ENCODE data around the gene GATA3.

GATA3 gene

DNA sequence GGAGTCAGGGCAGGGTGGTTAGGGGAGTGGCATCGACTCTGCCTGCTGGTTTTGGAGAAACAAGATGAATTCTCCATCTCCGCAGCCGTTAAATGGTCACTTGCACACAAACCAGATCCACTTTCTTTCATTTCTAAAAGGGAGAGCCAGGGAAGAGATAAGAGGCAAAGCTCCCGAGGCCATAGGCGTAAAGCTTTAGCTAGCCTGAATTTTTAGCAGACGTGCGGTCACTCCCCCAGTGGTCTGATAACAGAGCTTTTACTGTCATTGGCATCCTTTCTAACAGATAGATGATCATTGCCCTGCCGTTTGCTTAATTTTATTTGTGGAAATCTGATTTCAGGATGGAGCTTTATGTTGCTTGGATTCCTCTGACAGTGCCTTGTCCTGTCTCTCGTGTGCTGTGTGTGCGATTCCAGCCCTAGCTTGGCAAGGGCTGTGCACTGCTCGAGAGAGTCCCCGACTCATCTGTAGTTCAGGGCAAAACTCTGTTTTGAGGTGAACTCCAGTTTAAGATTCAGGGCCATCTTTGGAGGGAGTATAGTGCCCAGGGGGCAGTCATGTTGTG, 62.5 kb downstream of the GATA3 start (continued):
- TF ChIP-seq, protein P1, sequence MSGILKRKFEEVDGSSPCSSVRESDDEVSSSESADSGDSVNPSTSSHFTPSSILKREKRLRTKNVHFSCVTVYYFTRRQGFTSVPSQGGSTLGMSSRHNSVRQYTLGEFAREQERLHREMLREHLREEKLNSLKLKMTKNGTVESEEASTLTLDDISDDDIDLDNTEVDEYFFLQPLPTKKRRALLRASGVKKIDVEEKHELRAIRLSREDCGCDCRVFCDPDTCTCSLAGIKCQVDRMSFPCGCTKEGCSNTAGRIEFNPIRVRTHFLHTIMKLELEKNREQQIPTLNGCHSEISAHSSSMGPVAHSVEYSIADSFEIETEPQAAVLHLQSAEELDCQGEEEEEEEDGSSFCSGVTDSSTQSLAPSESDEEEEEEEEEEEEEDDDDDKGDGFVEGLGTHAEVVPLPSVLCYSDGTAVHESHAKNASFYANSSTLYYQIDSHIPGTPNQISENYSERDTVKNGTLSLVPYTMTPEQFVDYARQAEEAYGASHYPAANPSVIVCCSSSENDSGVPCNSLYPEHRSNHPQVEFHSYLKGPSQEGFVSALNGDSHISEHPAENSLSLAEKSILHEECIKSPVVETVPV (CRISPR knock-in tag; IDR thresholded peaks at IDR 0.05) = 0 out of 2 replicates have a peak, but pooled peaks have one; percentile 55
- TF ChIP-seq TCF4 (CRISPR knock-in tag; IDR thresholded peaks at IDR 0.05; ENCODE audit: borderline replicate concordance) = peak; percentile 95
- TF ChIP-seq RARB (CRISPR knock-in tag; IDR thresholded peaks at IDR 0.05) = no peak
- TF ChIP-seq CSDC2 (CRISPR knock-in tag; IDR thresholded peaks at IDR 0.05) = no peak
- TF ChIP-seq, protein P2, sequence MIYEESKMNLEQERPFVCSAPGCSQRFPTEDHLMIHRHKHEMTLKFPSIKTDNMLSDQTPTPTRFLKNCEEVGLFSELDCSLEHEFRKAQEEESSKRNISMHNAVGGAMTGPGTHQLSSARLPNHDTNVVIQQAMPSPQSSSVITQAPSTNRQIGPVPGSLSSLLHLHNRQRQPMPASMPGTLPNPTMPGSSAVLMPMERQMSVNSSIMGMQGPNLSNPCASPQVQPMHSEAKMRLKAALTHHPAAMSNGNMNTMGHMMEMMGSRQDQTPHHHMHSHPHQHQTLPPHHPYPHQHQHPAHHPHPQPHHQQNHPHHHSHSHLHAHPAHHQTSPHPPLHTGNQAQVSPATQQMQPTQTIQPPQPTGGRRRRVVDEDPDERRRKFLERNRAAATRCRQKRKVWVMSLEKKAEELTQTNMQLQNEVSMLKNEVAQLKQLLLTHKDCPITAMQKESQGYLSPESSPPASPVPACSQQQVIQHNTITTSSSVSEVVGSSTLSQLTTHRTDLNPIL (CRISPR knock-in tag; IDR thresholded peaks at IDR 0.05; ENCODE audit: low read depth) = 0 out of 2 replicates have a peak, but pooled peaks have one; percentile 62
- TF ChIP-seq PPARA (CRISPR knock-in tag; IDR thresholded peaks at IDR 0.05; ENCODE audit: borderline replicate concordance) = no peak
- TF ChIP-seq BACH2 (CRISPR knock-in tag; IDR thresholded peaks at IDR 0.05; ENCODE audit: borderline replicate concordance) = no peak
- TF ChIP-seq ZC3H10 (CRISPR knock-in tag; IDR thresholded peaks at IDR 0.05) = no peak
- no peak for TF ChIP-seq ZFP30 (CRISPR knock-in tag; IDR thresholded peaks at IDR 0.05)
- no peak for TF ChIP-seq ZNF565 (CRISPR knock-in tag; conservative IDR thresholded peaks at IDR 0.05; ENCODE audit: low read depth)
- TF ChIP-seq, protein P3, sequence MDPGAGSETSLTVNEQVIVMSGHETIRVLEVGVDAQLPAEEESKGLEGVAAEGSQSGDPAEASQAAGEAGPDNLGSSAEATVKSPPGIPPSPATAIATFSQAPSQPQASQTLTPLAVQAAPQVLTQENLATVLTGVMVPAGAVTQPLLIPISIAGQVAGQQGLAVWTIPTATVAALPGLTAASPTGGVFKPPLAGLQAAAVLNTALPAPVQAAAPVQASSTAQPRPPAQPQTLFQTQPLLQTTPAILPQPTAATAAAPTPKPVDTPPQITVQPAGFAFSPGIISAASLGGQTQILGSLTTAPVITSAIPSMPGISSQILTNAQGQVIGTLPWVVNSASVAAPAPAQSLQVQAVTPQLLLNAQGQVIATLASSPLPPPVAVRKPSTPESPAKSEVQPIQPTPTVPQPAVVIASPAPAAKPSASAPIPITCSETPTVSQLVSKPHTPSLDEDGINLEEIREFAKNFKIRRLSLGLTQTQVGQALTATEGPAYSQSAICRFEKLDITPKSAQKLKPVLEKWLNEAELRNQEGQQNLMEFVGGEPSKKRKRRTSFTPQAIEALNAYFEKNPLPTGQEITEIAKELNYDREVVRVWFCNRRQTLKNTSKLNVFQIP (CRISPR knock-in tag; IDR thresholded peaks at IDR 0.05; ENCODE audit: borderline replicate concordance, low read depth) = no peak

DNA sequence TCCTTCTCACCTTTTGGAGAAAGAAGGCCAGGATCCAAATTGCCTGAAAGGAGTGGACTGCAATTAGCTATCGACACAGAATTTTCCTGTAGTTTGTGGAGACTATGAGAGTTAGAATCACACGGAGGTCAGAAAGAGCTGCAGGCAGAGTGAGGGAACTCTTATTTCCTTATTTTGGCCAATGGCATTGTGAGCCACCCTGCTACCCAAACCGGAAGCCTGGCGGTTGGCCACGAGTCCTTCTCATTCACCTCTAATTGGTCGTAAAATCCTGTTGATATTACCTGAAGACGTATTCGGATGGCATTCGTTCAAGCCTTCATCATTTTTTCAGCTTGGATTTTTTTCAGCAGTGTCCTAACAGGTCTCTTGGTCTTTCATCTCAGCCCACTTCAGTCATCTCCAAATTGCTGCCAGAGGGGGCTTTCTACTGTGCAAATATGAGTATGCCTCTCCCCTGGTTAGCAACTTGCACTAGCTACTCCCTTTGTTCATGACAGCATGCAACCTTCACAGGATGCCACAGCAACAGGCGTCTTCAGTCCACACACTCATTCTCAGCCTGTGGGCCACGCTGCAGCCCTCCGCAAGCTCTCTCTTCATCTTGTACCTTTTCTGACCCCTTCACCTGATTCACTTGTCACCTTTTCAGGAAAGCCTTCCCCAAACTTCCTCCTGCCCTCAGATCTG, 66.9 kb downstream of the GATA3 start:
- ATAC-seq = no peak
- TF ChIP-seq, protein P4, sequence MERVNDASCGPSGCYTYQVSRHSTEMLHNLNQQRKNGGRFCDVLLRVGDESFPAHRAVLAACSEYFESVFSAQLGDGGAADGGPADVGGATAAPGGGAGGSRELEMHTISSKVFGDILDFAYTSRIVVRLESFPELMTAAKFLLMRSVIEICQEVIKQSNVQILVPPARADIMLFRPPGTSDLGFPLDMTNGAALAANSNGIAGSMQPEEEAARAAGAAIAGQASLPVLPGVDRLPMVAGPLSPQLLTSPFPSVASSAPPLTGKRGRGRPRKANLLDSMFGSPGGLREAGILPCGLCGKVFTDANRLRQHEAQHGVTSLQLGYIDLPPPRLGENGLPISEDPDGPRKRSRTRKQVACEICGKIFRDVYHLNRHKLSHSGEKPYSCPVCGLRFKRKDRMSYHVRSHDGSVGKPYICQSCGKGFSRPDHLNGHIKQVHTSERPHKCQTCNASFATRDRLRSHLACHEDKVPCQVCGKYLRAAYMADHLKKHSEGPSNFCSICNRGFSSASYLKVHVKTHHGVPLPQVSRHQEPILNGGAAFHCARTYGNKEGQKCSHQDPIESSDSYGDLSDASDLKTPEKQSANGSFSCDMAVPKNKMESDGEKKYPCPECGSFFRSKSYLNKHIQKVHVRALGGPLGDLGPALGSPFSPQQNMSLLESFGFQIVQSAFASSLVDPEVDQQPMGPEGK (CRISPR knock-in tag; IDR thresholded peaks at IDR 0.05; ENCODE audit: borderline replicate concordance) = no peak
- TF ChIP-seq ZNF8 (CRISPR knock-in tag; IDR thresholded peaks at IDR 0.05) (no peak), ZC3H10 (CRISPR knock-in tag; IDR thresholded peaks at IDR 0.05) (no peak), GLIS3 (CRISPR knock-in tag; IDR thresholded peaks at IDR 0.05) (no peak), ZFP30 (CRISPR knock-in tag; IDR thresholded peaks at IDR 0.05) (no peak), ZNF565 (CRISPR knock-in tag; conservative IDR thresholded peaks at IDR 0.05; ENCODE audit: low read depth) (no peak), TOX (CRISPR knock-in tag; IDR thresholded peaks at IDR 0.05; ENCODE audit: borderline replicate concordance) (no peak), ESRRG (CRISPR knock-in tag; IDR thresholded peaks at IDR 0.05) (no peak), CSDC2 (CRISPR knock-in tag; IDR thresholded peaks at IDR 0.05) (no peak), ZNF70 (CRISPR knock-in tag; IDR thresholded peaks at IDR 0.05) (no peak), RARB (CRISPR knock-in tag; IDR thresholded peaks at IDR 0.05) (no peak), OSR1 (CRISPR knock-in tag; IDR thresholded peaks at IDR 0.05) (no peak), TCF4 (CRISPR knock-in tag; IDR thresholded peaks at IDR 0.05; ENCODE audit: borderline replicate concordance) (no peak), PPARA (CRISPR knock-in tag; IDR thresholded peaks at IDR 0.05; ENCODE audit: borderline replicate concordance) (no peak)
- TF ChIP-seq, protein P3 (CRISPR knock-in tag; IDR thresholded peaks at IDR 0.05; ENCODE audit: borderline replicate concordance, low read depth) = no peak

DNA sequence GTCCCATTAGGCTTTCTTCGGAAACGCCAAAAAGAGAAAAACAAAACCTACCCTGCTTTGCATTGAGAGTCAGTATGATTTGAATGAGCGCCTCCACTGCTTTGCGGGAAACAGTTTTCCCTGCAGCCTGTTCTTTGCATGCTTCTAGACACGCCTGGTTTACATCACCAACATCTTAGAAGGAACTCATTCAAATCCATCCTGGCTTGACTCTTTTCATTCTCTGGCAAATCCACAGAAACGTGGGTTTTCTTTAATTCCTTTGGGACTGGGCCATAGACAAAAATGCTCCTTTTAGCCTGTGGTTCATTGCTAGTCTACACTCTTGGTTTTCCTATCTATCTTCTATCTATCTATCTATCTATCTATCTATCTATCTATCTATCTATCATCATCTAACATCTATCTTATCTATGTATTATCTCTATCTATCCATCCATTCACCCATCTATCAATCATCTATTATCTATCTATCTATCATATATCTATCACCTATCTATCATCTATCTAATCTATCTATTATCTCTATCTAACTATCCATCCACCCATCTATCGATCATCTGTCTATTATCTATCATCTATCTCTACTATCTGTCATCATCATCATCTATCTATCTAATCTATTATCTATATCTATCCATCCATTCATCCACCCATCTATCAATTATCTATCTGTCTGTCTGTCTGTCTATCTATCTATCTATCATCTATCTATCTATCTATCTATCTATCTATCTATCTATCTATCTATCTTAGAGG, 68.3 kb downstream of the GATA3 start:
- no peak for ATAC-seq
- TF ChIP-seq BACH2 (CRISPR knock-in tag; IDR thresholded peaks at IDR 0.05; ENCODE audit: borderline replicate concordance) = no peak
- no peak for TF ChIP-seq PPARA (CRISPR knock-in tag; IDR thresholded peaks at IDR 0.05; ENCODE audit: borderline replicate concordance)
- TF ChIP-seq, protein P1 (CRISPR knock-in tag; IDR thresholded peaks at IDR 0.05) = no peak
- no peak for TF ChIP-seq RARB (CRISPR knock-in tag; IDR thresholded peaks at IDR 0.05)
- TF ChIP-seq, protein P5, sequence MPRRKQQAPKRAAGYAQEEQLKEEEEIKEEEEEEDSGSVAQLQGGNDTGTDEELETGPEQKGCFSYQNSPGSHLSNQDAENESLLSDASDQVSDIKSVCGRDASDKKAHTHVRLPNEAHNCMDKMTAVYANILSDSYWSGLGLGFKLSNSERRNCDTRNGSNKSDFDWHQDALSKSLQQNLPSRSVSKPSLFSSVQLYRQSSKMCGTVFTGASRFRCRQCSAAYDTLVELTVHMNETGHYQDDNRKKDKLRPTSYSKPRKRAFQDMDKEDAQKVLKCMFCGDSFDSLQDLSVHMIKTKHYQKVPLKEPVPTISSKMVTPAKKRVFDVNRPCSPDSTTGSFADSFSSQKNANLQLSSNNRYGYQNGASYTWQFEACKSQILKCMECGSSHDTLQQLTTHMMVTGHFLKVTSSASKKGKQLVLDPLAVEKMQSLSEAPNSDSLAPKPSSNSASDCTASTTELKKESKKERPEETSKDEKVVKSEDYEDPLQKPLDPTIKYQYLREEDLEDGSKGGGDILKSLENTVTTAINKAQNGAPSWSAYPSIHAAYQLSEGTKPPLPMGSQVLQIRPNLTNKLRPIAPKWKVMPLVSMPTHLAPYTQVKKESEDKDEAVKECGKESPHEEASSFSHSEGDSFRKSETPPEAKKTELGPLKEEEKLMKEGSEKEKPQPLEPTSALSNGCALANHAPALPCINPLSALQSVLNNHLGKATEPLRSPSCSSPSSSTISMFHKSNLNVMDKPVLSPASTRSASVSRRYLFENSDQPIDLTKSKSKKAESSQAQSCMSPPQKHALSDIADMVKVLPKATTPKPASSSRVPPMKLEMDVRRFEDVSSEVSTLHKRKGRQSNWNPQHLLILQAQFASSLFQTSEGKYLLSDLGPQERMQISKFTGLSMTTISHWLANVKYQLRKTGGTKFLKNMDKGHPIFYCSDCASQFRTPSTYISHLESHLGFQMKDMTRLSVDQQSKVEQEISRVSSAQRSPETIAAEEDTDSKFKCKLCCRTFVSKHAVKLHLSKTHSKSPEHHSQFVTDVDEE (CRISPR knock-in tag; IDR thresholded peaks at IDR 0.05) = no peak
- TF ChIP-seq, protein P3 (CRISPR knock-in tag; IDR thresholded peaks at IDR 0.05; ENCODE audit: borderline replicate concordance, low read depth) = no peak
- no peak for TF ChIP-seq ZC3H10 (CRISPR knock-in tag; IDR thresholded peaks at IDR 0.05)

Measured in SK-N-SH treated with all-trans-retinoic acid at 6 μM for 48 hours (cell line).